Measurements from ENCODE around the gene CDH24. TPM values are rescaled to one million over a fixed set of nuclear protein-coding genes. Genes with fewer than 3 reads are reported as not detected.

The CDH24 gene
- total and polyA plus RNA-seq, 2 experiments from 2014 or later, result 1.5 to 3.8 TPM

DNA sequence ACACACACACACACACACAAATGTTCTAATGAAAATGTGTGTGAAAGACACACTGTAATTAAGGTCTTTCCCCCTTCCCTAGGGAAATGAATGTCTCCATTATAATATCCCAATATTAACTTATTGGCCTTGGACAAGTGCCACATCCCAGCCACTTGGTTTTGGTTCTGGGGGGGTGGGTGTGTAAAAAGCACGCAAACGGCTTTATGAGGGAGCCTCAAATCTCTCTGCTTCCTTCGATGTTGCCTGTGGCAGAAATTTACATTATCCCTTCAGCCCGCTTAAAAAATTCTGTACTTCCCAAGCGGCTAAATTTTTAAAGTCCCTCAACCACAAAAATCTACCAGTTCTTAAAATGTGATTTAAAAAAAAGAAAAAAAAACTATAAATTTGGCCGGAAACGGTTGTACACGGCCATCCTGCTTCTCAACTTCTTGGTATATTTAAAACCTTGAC is 47.8 kb downstream of the CDH24 start:
- Histone ChIP-seq H3K36me3 (ENCODE audit: low read depth) (no peaks in the 10 kb centered on the region), H3K9ac (peak overlapping the region; percentile 76), H3F3A (ENCODE audit: insufficient read depth) (peaks cover 25% of the 10 kb centered on the region; the same call in 1 of the 2 replicates), H3K27ac (peak overlapping the region; percentile 46), H2AFZ (peak overlapping the region; percentile 90), H4K20me1 (ENCODE audit: insufficient read depth) (no peaks in the 10 kb centered on the region), H3K4me1 (ENCODE audit: insufficient read depth) (peaks cover 22% of the 10 kb centered on the region), H3K9me3 (ENCODE audit: low read depth) (no peaks in the 10 kb centered on the region), H3K27me3 (replicated peaks; ENCODE audit: insufficient read depth) (no peaks in the 10 kb centered on the region), H3K79me2 (ENCODE audit: insufficient read depth) (peaks cover 5% of the 10 kb centered on the region; the same call in 1 of the 2 replicates), H3K9me2 (ENCODE audit: insufficient read depth) (no peaks in the 10 kb centered on the region), H3K4me2 (ENCODE audit: unreplicated experiment) (peak overlapping the region; percentile 74), H3K4me3 (peak overlapping the region; percentile 78)
- WGBS, 2 experiments (ENCODE audit: low coverage in 1 of 2, low lambda C conversion rate in 2 of 2, missing lambda C conversion rate in 2 of 2), result 9 to 10% methylated on average over 8 of the region's 8 CpGs
- TF ChIP-seq EZH2 (IDR thresholded peaks at IDR 0.05; ENCODE audit: insufficient read depth, poor library complexity, severe bottlenecking) (no peak), EZH2phosphoT487 (IDR thresholded peaks at IDR 0.05; ENCODE audit: insufficient read depth, low read depth) (no peak)
- in situ Hi-C loops (cut with MboI), result no loop called here
- no peak for DNase-seq

- H3K9me3 ChIP-seq (ENCODE audit: low read depth), result no peaks in the 10 kb centered on the region
These were observed 48.5 kb downstream of the CDH24 start for GRCh38 chr14:23008831-23009230.

DNA sequence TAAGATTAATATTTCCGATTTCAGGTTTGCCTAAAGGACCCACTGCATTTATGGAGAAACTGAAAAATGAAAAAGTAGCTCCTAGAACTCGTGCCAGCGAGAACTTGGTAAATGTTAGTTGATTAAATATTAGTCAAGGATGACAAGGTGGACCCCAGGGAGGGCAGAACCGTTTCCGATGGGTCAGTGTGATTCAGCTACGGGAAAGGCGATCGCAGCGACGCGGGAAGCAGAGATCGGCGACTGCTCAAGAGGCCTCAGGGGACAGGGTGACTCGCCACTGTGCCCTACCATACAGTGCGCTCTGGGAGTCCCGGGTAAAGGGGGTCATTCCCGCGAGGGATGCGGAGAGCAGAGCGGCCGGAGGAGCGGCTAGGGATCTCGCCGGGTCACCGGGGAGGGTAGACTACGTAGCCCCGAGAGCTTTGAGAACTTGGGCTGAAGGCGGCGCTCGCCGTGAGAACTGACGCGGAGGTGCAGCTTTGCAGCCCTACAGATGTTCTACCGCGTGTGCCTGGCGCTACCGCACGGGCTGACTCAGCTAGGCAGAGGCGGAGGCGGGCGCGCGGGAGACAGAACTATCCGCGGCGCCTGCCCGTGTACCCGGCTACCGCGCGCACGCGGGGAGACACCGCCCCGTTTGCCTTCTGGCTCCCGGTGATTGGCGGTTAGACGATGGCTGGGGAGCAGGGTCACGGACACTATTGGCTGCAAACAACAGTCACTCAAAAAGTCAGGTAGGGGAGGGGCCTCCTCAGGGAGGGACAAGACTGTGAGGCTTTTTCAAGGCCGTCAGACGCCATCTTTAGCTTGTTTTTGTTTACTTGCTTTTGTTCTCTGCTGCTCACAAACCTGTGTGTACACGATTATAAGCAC is 50.5 kb downstream of the CDH24 start:
- peaks cover 5% of the 10 kb centered on the region; the same call in 1 of the 2 replicates for H3K79me2 ChIP-seq (ENCODE audit: insufficient read depth)
- peak overlapping the region; percentile 97 for H2AFZ ChIP-seq
- peaks cover 25% of the 10 kb centered on the region; the same call in 1 of the 2 replicates for H3F3A ChIP-seq (ENCODE audit: insufficient read depth)
- no peaks in the 10 kb centered on the region for H4K20me1 ChIP-seq (ENCODE audit: insufficient read depth)
- WGBS, 2 experiments (ENCODE audit: low coverage in 1 of 2, low lambda C conversion rate in 2 of 2, missing lambda C conversion rate in 2 of 2), result 1 to 2% methylated on average over 62 of the region's 62 CpGs
- no peak for TF ChIP-seq EZH2phosphoT487 (IDR thresholded peaks at IDR 0.05; ENCODE audit: insufficient read depth, low read depth)
- no peak for TF ChIP-seq EZH2 (IDR thresholded peaks at IDR 0.05; ENCODE audit: insufficient read depth, poor library complexity, severe bottlenecking)
- peaks cover 22% of the 10 kb centered on the region for H3K4me1 ChIP-seq (ENCODE audit: insufficient read depth)
- H3K9me3 ChIP-seq (ENCODE audit: low read depth), result no peaks in the 10 kb centered on the region
- no peaks in the 10 kb centered on the region for H3K27me3 ChIP-seq (replicated peaks; ENCODE audit: insufficient read depth)
- DNase-seq, result peak; percentile 99
- peak overlapping the region; percentile 84 for H3K4me2 ChIP-seq (ENCODE audit: unreplicated experiment)
- peak overlapping the region; percentile 88 for H3K27ac ChIP-seq
- in situ Hi-C loops (cut with MboI), result no loop called here
- H3K9me2 ChIP-seq (ENCODE audit: insufficient read depth), result no peaks in the 10 kb centered on the region
- no peaks in the 10 kb centered on the region for H3K36me3 ChIP-seq (ENCODE audit: low read depth)
- H3K4me3 ChIP-seq, result peak overlapping the region; percentile 79
- H3K9ac ChIP-seq, result peak overlapping the region; percentile 89

More at GRCh38 chr14:23008831-23009230, 48.5 kb downstream of the CDH24 start:
- H2AFZ ChIP-seq, result peak overlapping the region; percentile 90
- no peaks in the 10 kb centered on the region for H4K20me1 ChIP-seq (ENCODE audit: insufficient read depth)
- peak overlapping the region; percentile 78 for H3K4me3 ChIP-seq
- peaks cover 25% of the 10 kb centered on the region; the same call in 1 of the 2 replicates for H3F3A ChIP-seq (ENCODE audit: insufficient read depth)
- DNase-seq, result no peak
- peak overlapping the region; percentile 74 for H3K4me2 ChIP-seq (ENCODE audit: unreplicated experiment)
- no peaks in the 10 kb centered on the region for H3K36me3 ChIP-seq (ENCODE audit: low read depth)
- H3K27ac ChIP-seq, result no peak overlapping the region
- peaks cover 22% of the 10 kb centered on the region for H3K4me1 ChIP-seq (ENCODE audit: insufficient read depth)
- in situ Hi-C loops (cut with MboI), result no loop called here
- no peaks in the 10 kb centered on the region for H3K27me3 ChIP-seq (replicated peaks; ENCODE audit: insufficient read depth)
- no peaks in the 10 kb centered on the region for H3K9me2 ChIP-seq (ENCODE audit: insufficient read depth)
- H3K79me2 ChIP-seq (ENCODE audit: insufficient read depth), result peaks cover 5% of the 10 kb centered on the region; the same call in 1 of the 2 replicates
- 47% methylated on average over 3 of the region's 3 CpGs for WGBS, 2 experiments (ENCODE audit: low coverage in 1 of 2, low lambda C conversion rate in 2 of 2, missing lambda C conversion rate in 2 of 2)
- peak overlapping the region; percentile 76; the same call in 1 of the 2 replicates for H3K9ac ChIP-seq
- TF ChIP-seq EZH2 (IDR thresholded peaks at IDR 0.05; ENCODE audit: insufficient read depth, poor library complexity, severe bottlenecking) (no peak), EZH2phosphoT487 (IDR thresholded peaks at IDR 0.05; ENCODE audit: insufficient read depth, low read depth) (no peak)

GRCh38 chr14:23006188-23006534 is 51.2 kb downstream of the CDH24 start:
- Histone ChIP-seq H3K9me3 (ENCODE audit: low read depth) (no peaks in the 10 kb centered on the region), H2AFZ (peak overlapping the region; percentile 97), H3F3A (ENCODE audit: insufficient read depth) (peaks cover 25% of the 10 kb centered on the region; the same call in 1 of the 2 replicates), H3K4me1 (ENCODE audit: insufficient read depth) (peaks cover 22% of the 10 kb centered on the region), H3K79me2 (ENCODE audit: insufficient read depth) (peaks cover 5% of the 10 kb centered on the region; the same call in 1 of the 2 replicates), H3K4me3 (peak overlapping the region; percentile 79), H3K27ac (peak overlapping the region; percentile 88), H3K27me3 (replicated peaks; ENCODE audit: insufficient read depth) (no peaks in the 10 kb centered on the region), H3K9ac (peak overlapping the region; percentile 89), H4K20me1 (ENCODE audit: insufficient read depth) (no peaks in the 10 kb centered on the region), H3K4me2 (ENCODE audit: unreplicated experiment) (peak overlapping the region; percentile 84), H3K36me3 (ENCODE audit: low read depth) (no peaks in the 10 kb centered on the region), H3K9me2 (ENCODE audit: insufficient read depth) (no peaks in the 10 kb centered on the region)
- in situ Hi-C loops (cut with MboI), result no loop called here
- DNase-seq, result peak; percentile 11
- TF ChIP-seq EZH2 (IDR thresholded peaks at IDR 0.05; ENCODE audit: insufficient read depth, poor library complexity, severe bottlenecking), result no peak
- TF ChIP-seq EZH2phosphoT487 (IDR thresholded peaks at IDR 0.05; ENCODE audit: insufficient read depth, low read depth), result no peak
- 87 to 88% methylated on average over 5 of the region's 5 CpGs for WGBS, 2 experiments (ENCODE audit: low coverage in 1 of 2, low lambda C conversion rate in 2 of 2, missing lambda C conversion rate in 2 of 2)

Data from GM23248 (cell line).